Neuronal stem cell (in vitro differentiated cells): Measurements from ENCODE around the gene IGSF21.

Source experiments
- DNase-seq: peaks from one replicate; pipeline ENCODE4 v3.0.0-alpha.2; 2013; ENCODE audit warnings: low spot score
- H2AFZ ChIP-seq: one replicate; pipeline ENCODE4 v1.6.1; 2013; ENCODE audit warnings: mild to moderate bottlenecking, low read length, inconsistent platforms
- H2AK5ac ChIP-seq: 2 replicates; pipeline ENCODE4 v1.6.1; 2013; ENCODE audit warnings: low read depth, mild to moderate bottlenecking, inconsistent platforms, low read length, moderate library complexity, mixed read lengths
- H2BK120ac ChIP-seq: 2 replicates; pipeline ENCODE4 v1.6.1; 2013; ENCODE audit warnings: low read depth, mild to moderate bottlenecking, inconsistent platforms, low read length, moderate library complexity, mixed read lengths
- H2BK12ac ChIP-seq: one replicate; pipeline ENCODE4 v1.6.1; 2013; ENCODE audit warnings: low read length, inconsistent platforms
- H2BK15ac ChIP-seq: 2 replicates; pipeline ENCODE4 v1.6.1; 2013; ENCODE audit warnings: mild to moderate bottlenecking, low read length, inconsistent platforms, mixed read lengths
- H2BK5ac ChIP-seq: one replicate; pipeline ENCODE4 v1.6.1; 2013; ENCODE audit warnings: inconsistent platforms, mild to moderate bottlenecking, low read length, moderate library complexity
- H3K14ac ChIP-seq: one replicate; pipeline ENCODE4 v1.6.1; 2013; ENCODE audit warnings: low read length, inconsistent platforms
- H3K18ac ChIP-seq: 2 replicates; pipeline ENCODE4 v1.6.1; 2013; ENCODE audit warnings: low read length, inconsistent platforms
- H3K23ac ChIP-seq: 2 replicates; pipeline ENCODE4 v1.6.1; 2013; ENCODE audit warnings: low read depth, mild to moderate bottlenecking, mixed read lengths, low read length, inconsistent platforms; ENCODE audit not compliant: poor library complexity
- H3K27ac ChIP-seq: replicated peaks from 3 replicates; pipeline ENCODE4 v1.5.1; 2013; ENCODE audit warnings: low read length, inconsistent platforms
- H3K27me3 ChIP-seq, 3 experiments: 2 replicates each; pipeline ENCODE4 v1.6.1; 2013; ENCODE audit warnings: low read length in 3 of 3, mild to moderate bottlenecking in 2 of 3, inconsistent platforms in 1 of 3, low read depth in 1 of 3, mixed read lengths in 1 of 3, moderate library complexity in 1 of 3; ENCODE audit not compliant: control insufficient read depth in 3 of 3, insufficient read depth in 3 of 3
- H3K36me3 ChIP-seq, 2 donors: replicated peaks in 1 of 2; 2 replicates each; pipeline ENCODE4 v1.6.1; 2013; ENCODE audit warnings: low read length in 2 of 2; ENCODE audit not compliant: control insufficient read depth in 2 of 2, insufficient read depth in 2 of 2
- H3K4ac ChIP-seq: 2 replicates; pipeline ENCODE4 v1.6.1; 2013; ENCODE audit warnings: inconsistent platforms, mild to moderate bottlenecking, low read length, moderate library complexity
- H3K4me1 ChIP-seq, 2 donors: 1 replicate in 1 of 2; 2 replicates in 1 of 2; pipeline ENCODE4 v1.6.1; 2013; ENCODE audit warnings: low read length in 2 of 2, low read depth in 1 of 2; ENCODE audit not compliant: control insufficient read depth in 2 of 2, insufficient read depth in 1 of 2
- H3K4me2 ChIP-seq: one replicate; pipeline ENCODE4 v1.6.1; 2013; ENCODE audit warnings: mild to moderate bottlenecking, low read length, inconsistent platforms; ENCODE audit not compliant: insufficient read depth, poor library complexity, severe bottlenecking
- H3K4me3 ChIP-seq, 2 donors: 2 replicates each; pipeline ENCODE4 v1.5.1; 2013; ENCODE audit warnings: low read length in 2 of 2, mild to moderate bottlenecking in 2 of 2, inconsistent platforms in 1 of 2, moderate library complexity in 1 of 2
- H3K79me1 ChIP-seq: one replicate; pipeline ENCODE4 v1.6.1; 2013; ENCODE audit warnings: low read depth, mild to moderate bottlenecking, inconsistent platforms, low read length, moderate library complexity
- H3K9ac ChIP-seq: one replicate; pipeline ENCODE4 v1.6.1; 2013; ENCODE audit warnings: mild to moderate bottlenecking, low read depth, low read length, inconsistent platforms; ENCODE audit not compliant: poor library complexity
- H3K9me3 ChIP-seq, 2 donors: replicated peaks in 1 of 2; 2 replicates each; pipeline versions ENCODE3 to v1.6.1; 2013; ENCODE audit warnings: low read length in 2 of 2, mild to moderate bottlenecking in 2 of 2, inconsistent platforms in 1 of 2, low read depth in 1 of 2, mixed read lengths in 1 of 2, moderate library complexity in 1 of 2; ENCODE audit not compliant: control insufficient read depth in 2 of 2, insufficient read depth in 1 of 2
- H4K8ac ChIP-seq: one replicate; pipeline ENCODE4 v1.6.1; 2013; ENCODE audit warnings: low read depth, mild to moderate bottlenecking, inconsistent platforms, low read length, moderate library complexity
- H4K91ac ChIP-seq: one replicate; pipeline ENCODE4 v1.6.1; 2013; ENCODE audit warnings: low read length, low read depth, mild to moderate bottlenecking, inconsistent platforms; ENCODE audit not compliant: poor library complexity
- WGBS, 2 donors: extraction: QIAGEN DNeasy Blood & Tissue Kit; methylation state at CpG; one replicate each; pipeline ENCODE4 v1.1.7; 2013; ENCODE audit warnings: missing lambda C conversion rate in 2 of 2, mixed read lengths in 1 of 2; ENCODE audit not compliant: insufficient read length in 2 of 2, insufficient replicate concordance in 1 of 2; ENCODE audit errors: extremely low coverage in 2 of 2; 5-methylcytosine and 5-hydroxymethylcytosine counted together

IGSF21 gene

DNA sequence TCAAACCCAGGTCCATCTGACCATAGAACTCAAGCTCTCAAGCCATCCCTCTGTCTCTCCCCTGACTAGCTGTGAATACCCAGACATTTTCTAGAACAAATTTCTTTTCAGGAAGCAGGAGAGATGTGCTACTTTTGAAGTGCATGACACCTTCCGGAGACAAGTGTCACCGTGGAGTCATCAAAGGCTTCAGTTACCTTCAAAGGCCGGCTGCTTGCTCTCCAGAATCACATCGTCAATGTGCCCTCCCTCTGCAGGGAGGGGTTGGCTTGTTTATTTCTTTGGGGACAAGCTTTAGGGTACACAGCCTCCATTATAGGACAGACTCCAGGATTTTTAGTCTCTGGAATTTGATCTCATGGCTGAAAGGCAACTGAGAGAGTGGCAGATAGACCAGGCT, 37.7 kb upstream of the IGSF21 start:
- Histone ChIP-seq H3K4me1 (peaks cover 0 to 7% of the 10 kb centered on the region in 2 donors), H3K36me3 (no peaks in the 10 kb centered on the region), H3K23ac (no peak overlapping the region), H3K18ac (no peak overlapping the region), H3K79me1 (no peaks in the 10 kb centered on the region), H3K4ac (no peak overlapping the region), H3K9me3 (no peaks in the 10 kb centered on the region), H4K91ac (no peak overlapping the region), H3K9ac (no peak overlapping the region), H3K27ac (no peak overlapping the region), H2BK12ac (no peak overlapping the region), H2AFZ (no peak overlapping the region), H3K27me3 (peaks cover 0 to 6% (median 0%) of the 10 kb centered on the region in 3 experiments), H2BK5ac (no peak overlapping the region), H2AK5ac (no peak overlapping the region), H3K14ac (no peak overlapping the region), H2BK15ac (no peak overlapping the region), H3K4me2 (no peak overlapping the region), H4K8ac (no peak overlapping the region), H3K4me3 (no peak overlapping the region), H2BK120ac (no peak overlapping the region)
- WGBS, 2 donors = no CpG with 5 or more reads among the region's 4 CpGs
- no peak for DNase-seq

DNA sequence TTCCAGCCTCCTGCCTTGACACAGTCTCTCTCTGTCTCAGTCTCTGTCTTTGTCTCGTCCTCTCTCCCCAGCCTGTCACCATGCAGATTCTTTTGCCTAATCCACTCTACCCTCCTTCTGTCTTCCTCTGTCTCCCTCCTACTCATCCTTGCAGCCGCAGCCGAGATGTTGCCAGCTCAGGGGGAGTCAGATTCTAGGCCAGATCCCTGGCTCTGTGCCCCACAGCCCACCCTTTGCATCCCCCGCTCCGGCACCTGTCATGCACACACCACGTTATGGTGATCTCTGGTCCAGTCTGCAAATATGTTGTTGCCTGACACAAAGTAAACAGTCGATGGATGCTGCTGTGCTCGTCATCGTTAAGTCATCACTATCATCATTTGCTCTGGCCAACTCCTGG, 35.5 kb upstream of the IGSF21 start:
- Histone ChIP-seq H3K4ac (no peak overlapping the region), H3K4me2 (no peak overlapping the region), H2BK15ac (no peak overlapping the region), H2AFZ (no peak overlapping the region), H4K91ac (no peak overlapping the region), H3K9ac (no peak overlapping the region), H2BK5ac (peak overlapping the region; percentile 1), H2BK120ac (no peak overlapping the region), H3K27ac (no peak overlapping the region), H3K36me3 (no peaks in the 10 kb centered on the region), H2BK12ac (peak overlapping the region; percentile 26), H3K4me3 (no peak overlapping the region), H3K4me1 (peaks cover 0 to 7% of the 10 kb centered on the region in 2 donors), H3K14ac (no peak overlapping the region), H3K27me3 (peaks cover 0 to 13% (median 0%) of the 10 kb centered on the region in 3 experiments), H2AK5ac (no peak overlapping the region), H3K18ac (no peak overlapping the region), H3K79me1 (no peaks in the 10 kb centered on the region), H3K23ac (no peak overlapping the region), H3K9me3 (no peaks in the 10 kb centered on the region), H4K8ac (no peak overlapping the region)
- WGBS, 2 donors = no CpG with 5 or more reads among the region's 9 CpGs
- DNase-seq = no peak

DNA sequence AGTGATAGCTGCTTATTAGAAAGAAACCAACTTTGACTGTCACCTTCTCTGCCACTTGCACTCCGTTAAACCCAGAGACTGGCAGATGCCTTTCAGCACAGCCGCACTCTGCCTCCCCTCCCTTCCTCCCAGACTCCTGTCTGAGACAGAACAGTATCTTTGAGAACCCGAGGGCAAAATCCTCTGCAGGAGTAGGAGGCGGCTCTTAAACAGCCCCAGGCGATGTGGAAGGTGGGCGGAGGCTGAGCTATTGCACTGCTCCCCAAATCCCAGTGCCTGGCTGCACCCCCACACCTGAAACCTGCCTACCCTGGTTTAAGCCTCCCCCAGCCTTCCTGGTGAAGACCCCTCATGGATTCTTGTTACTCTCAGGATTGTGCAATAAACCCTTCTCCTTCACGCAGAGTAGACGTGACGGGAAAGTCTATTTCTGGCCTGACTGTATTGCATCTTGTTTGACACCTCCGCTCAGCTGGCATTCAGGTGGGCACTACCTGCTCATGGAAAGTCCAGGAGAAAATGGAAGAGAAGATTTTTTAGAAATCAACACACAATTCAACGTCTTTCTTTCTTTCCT, 34.4 kb upstream of the IGSF21 start:
- Histone ChIP-seq H3K4me3 (no peak overlapping the region), H3K4me1 (peaks cover 0 to 7% of the 10 kb centered on the region in 2 donors), H3K9me3 (no peaks in the 10 kb centered on the region), H3K79me1 (no peaks in the 10 kb centered on the region), H2BK12ac (no peak overlapping the region), H3K36me3 (no peaks in the 10 kb centered on the region), H3K14ac (no peak overlapping the region), H2BK5ac (no peak overlapping the region), H2BK15ac (no peak overlapping the region), H3K18ac (peak overlapping the region; percentile 44), H3K27me3 (peaks cover 0 to 18% (median 0%) of the 10 kb centered on the region in 3 experiments), H3K4me2 (no peak overlapping the region), H3K4ac (no peak overlapping the region), H4K91ac (no peak overlapping the region), H2AFZ (no peak overlapping the region), H2AK5ac (peak overlapping the region; percentile 19), H3K23ac (no peak overlapping the region), H4K8ac (no peak overlapping the region), H3K27ac (no peak overlapping the region), H3K9ac (no peak overlapping the region), H2BK120ac (no peak overlapping the region)
- no CpG with 5 or more reads among the region's 11 CpGs for WGBS, 2 donors
- DNase-seq = no peak

DNA sequence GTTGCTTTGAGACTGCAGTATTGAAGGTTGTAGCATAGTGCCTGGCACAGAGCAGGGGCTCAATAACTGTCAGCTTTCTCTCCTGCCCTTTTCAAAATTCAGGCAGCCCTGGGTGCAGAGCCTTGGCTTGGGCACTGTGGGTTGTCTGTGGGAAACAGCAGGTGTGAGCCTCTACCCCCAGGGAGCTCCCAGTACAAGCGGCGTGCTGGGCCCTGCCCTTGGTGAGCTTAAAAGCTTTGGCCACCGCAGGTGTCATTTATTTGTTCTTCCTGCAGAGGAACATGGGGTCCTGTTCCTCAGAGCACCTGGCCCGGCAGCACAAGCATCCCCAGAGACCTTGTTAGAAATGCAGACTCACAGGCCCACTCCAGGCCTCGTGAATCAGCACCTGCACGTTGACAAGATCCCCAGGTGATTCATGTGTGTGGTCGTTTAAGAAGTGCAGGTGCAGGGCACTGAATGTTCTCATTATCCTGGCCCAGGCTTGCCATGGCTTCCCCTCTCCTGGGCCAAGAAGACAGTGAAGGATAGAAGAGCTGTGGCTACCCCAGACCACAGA, 29.9 kb upstream of the IGSF21 start:
- no peaks in the 10 kb centered on the region for H3K9me3 ChIP-seq
- no peak overlapping the region for H3K23ac ChIP-seq
- no peak overlapping the region for H3K18ac ChIP-seq
- no peak overlapping the region for H3K4me2 ChIP-seq
- no peaks in the 10 kb centered on the region for H3K79me1 ChIP-seq
- H2AFZ ChIP-seq = no peak overlapping the region
- no peak overlapping the region for H4K8ac ChIP-seq
- H2BK5ac ChIP-seq = no peak overlapping the region
- peak overlapping the region; percentile 31 for H2AK5ac ChIP-seq
- H2BK120ac ChIP-seq = no peak overlapping the region
- H3K36me3 ChIP-seq = no peaks in the 10 kb centered on the region
- H3K27me3 ChIP-seq = peaks cover 0 to 39% (median 0%) of the 10 kb centered on the region in 3 experiments
- H3K4me3 ChIP-seq = no peak overlapping the region
- no peak overlapping the region for H3K14ac ChIP-seq
- H4K91ac ChIP-seq = no peak overlapping the region
- H3K27ac ChIP-seq = no peak overlapping the region
- H3K4me1 ChIP-seq = peaks cover 0 to 17% of the 10 kb centered on the region in 2 donors
- no peak overlapping the region for H3K9ac ChIP-seq
- H3K4ac ChIP-seq = no peak overlapping the region
- DNase-seq = no peak
- WGBS, 2 donors = no CpG with 5 or more reads among the region's 7 CpGs
- no peak overlapping the region for H2BK12ac ChIP-seq
- peak overlapping the region; percentile 30 for H2BK15ac ChIP-seq
